ENCODE measurements around the gene ABCA3.

Gene ABCA3

DNA sequence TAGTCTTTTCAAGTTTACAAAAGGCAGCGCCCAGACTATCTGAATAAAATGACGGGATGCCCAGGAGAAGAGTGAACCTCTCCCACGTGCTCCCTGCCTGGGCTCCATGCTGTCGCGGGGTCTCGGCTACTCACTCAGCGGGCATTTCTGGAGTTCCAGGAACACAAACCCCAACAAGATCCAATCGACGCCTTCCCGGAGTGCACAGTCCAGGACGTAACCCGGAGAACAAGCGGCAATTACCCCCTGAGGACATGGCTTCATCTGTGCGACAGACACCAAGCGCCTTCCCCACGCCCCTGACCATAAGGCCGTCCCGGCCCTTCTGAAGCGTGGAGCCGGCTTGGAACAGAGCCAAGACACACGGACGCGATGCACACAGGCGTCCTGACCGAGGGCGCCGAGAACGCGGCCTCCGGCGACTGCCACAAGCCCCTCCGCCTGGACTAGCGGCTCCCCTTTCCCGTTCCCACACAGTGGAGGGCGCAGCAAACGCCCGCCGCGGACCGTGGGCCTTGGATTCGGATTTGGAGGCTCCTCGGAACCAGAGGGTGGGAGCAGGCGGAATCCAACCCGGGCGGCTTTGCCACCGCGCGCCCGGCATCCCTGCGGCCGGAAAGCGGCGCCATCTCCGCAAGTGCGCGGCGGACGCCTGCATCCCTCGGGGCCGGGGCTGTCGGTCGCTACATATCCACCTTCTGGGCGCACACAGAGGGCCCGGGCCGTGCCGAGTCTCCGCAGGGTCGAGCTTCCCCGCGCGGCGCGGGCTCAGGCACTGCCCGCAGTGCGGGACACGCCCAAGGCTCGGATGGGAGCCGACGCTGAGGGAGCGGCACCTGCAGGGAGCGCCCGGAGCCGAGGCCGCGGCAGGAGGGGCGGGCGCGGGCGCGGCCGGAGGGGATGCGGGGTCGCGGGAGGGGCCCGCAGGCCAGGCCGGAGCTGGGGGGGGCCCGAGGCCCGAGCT is 725 bp downstream of the ABCA3 start:
- in situ Hi-C loops (cut with HindIII; ENCODE audit: low pct_unique_long_range_greater_than_20kb, low sequenced_read_pairs): no loop called here
- no peak for TF ChIP-seq JUND (IDR thresholded peaks at IDR 0.05; ENCODE audit: low read depth)
- peak; percentile 43 to 79 for DNase-seq (ENCODE audit: low read depth in 1 of 2, low spot score in 1 of 2)

DNA sequence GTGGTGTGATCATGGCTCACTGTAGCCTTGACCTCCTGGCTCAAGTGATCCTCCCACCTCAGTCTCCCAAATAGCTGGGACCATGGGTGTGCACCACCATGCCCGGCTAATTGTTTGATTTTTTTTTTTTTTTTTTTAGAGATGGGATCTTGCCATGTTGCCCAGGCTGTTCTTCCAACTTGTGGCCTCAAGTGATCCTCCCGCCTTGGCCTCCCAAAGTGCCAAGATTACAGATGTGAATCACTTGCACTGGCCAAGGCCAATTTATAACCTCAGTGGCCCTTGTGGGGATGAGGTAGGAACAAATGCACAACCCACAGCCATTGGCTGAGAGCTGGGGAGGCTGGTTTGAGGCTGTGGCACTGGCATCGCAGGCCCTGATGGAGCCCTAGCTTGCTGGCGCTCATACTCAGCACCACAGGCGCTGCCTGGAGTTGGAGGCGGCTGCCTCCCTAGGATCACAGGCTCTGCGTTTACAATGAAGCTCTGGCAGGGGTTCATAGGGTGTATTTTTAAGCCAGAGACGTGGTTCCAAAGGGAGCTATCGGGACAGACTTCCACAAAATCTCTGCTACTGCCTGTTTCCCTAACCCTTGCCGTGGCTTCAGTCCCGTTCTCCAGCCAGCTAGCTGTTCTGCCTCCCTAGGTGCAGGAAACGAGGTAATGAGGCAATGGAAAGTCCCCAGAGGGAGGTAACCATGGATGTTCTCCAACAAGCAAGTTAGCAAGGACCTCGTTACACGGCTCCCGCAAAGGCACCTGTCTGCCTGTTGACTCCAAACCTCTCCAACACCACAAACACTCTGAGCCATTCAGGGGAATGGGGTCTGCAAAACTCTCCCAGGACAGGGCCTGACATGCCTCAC is 2.9 kb downstream of the ABCA3 start:
- TF ChIP-seq JUND (IDR thresholded peaks at IDR 0.05; ENCODE audit: low read depth): no peak
- in situ Hi-C loops (cut with HindIII; ENCODE audit: low pct_unique_long_range_greater_than_20kb, low sequenced_read_pairs): no loop called here
- DNase-seq (ENCODE audit: low read depth in 1 of 2, low spot score in 1 of 2): no peak

DNA sequence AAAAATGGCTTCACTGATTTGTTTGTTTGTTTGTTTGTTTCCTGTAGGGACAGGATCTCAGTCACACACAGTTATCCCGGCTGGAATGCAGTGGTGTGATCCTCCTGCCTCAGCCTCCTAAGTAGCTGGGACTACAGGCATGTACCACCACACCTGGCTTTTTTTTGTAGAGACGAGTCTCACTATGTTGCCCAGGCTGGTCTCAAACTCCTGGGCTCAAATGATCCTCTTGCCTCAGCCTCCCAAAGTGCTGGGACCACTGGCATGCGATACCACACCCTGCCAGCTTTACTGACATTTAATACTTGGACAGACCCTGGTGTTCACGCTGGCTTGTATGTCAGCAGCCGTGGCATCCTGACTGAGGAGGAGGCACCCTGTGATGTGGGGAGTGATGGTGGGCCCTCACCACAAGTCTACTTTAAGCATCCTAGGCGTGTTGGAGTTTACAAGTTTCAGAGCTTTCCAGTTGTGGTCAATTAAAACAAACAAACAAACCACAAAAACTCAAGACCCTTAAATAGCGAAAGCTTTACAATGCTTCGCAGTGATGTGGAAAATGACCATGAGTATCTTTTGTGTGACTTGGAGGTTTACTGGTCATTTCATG is 5.1 kb downstream of the ABCA3 start:
- no peak for DNase-seq (ENCODE audit: low read depth in 1 of 2, low spot score in 1 of 2)
- TF ChIP-seq JUND (IDR thresholded peaks at IDR 0.05; ENCODE audit: low read depth): no peak
- in situ Hi-C loops (cut with HindIII; ENCODE audit: low pct_unique_long_range_greater_than_20kb, low sequenced_read_pairs): no loop called here

DNA sequence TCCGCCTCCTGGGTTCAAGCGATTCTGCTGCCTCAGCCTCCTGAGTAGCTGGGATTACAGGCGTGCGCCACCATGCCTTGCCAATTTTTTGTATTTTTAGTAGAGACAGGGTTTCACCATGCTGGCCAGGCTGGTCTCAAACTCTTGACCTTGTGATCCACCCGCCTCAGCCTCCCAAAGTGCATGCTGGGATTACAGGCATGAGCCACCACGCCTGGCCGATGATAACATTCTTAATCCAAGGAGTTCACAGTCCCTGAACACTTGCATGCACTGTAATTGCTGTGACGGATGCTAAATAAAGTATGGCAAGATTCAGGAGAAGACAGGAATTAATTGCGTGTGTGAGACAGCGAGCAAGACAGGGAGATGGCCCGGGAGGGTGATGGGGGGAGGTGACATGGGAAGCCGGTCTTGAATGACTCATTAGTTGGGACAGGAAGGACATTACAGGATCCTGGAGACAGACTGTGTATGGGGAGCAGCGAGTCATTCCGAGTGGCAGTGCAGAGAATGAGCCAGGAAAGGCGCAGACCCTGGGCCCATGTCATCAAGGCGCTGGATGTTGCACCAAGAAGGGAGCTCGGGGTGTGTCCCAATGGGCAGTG is 6.7 kb downstream of the ABCA3 start:
- DNase-seq (ENCODE audit: low read depth in 1 of 2, low spot score in 1 of 2): no peak
- in situ Hi-C loops (cut with HindIII; ENCODE audit: low pct_unique_long_range_greater_than_20kb, low sequenced_read_pairs): no loop called here
- no peak for TF ChIP-seq JUND (IDR thresholded peaks at IDR 0.05; ENCODE audit: low read depth)

DNA sequence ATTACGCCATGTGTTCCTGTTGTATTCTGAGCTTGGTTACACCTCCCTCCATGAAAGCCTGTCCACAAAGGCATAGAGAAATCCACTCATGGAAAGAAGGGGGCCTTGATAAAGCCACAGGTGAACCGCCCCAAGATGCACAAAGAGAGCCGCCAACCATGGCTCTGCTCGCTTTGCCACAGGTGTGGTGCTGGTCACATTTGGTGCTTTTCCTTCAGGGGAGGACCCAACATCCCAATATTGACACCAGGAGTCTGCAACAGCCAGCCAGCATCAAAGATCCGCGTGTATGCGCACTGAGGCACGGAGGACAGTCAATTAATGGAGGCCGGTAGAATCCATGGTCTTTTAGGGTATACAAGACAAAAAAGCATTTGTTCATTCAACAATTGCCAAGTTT is 7.3 kb downstream of the ABCA3 start:
- no peak for DNase-seq (ENCODE audit: low read depth in 1 of 2, low spot score in 1 of 2)
- TF ChIP-seq JUND (IDR thresholded peaks at IDR 0.05; ENCODE audit: low read depth): no peak
- in situ Hi-C loops (cut with HindIII; ENCODE audit: low pct_unique_long_range_greater_than_20kb, low sequenced_read_pairs): no loop called here

DNA sequence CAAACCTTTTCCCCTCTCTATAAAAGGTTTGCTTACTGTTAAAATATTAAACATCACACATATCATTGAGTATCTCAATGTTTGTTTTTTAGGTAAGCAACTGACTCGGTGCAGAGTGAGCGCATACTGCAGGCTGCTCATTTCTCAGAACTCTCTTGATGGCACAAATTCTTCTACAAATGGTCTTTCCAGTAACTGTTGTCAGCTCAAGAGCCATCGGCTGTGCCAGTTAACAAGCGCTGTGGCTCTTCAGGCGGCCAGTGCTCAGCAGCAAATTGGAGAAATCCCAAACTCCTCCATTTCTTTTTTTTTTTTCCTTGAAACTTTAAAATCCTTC is 8.6 kb downstream of the ABCA3 start:
- no peak for DNase-seq (ENCODE audit: low read depth in 1 of 2, low spot score in 1 of 2)
- in situ Hi-C loops (cut with HindIII; ENCODE audit: low pct_unique_long_range_greater_than_20kb, low sequenced_read_pairs): no loop called here
- no peak for TF ChIP-seq JUND (IDR thresholded peaks at IDR 0.05; ENCODE audit: low read depth)

DNA sequence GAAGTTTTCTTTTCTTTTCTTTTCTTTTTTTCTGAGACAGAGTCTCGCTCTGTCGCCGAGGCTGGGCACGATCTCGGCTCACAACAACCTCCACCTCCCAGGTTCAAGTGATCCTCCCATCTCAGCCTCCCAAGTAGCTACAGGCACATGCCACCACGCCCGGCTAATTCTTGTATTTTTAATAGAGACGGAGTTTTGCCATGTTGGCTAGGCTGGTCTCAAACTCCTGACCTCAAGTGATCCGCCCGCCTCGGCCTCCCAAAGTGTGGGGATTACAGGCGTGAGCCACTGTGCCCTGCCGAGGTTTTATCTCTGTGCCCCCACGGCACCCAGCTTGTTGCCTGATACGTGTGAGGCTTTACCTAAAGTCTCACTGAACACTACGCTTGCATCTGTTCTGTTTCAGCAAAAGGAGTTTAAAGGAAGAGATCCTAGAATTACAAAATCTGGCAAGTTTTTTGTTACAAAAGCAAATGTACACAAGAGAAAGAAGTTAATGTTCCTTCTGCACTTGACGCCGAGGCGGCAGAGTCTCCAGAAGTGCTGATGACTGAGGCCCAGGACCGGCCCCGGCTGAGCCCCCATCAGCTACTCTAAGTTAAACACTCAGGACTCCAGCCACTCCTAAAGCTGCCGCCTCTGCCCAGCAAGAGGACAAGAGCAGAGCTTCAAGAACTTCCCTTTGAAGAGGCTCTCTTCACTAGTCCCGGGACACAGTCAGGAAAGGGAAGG is 9.2 kb downstream of the ABCA3 start:
- no peak for TF ChIP-seq JUND (IDR thresholded peaks at IDR 0.05; ENCODE audit: low read depth)
- DNase-seq (ENCODE audit: low read depth in 1 of 2, low spot score in 1 of 2): no peak
- in situ Hi-C loops (cut with HindIII; ENCODE audit: low pct_unique_long_range_greater_than_20kb, low sequenced_read_pairs): no loop called here

DNA sequence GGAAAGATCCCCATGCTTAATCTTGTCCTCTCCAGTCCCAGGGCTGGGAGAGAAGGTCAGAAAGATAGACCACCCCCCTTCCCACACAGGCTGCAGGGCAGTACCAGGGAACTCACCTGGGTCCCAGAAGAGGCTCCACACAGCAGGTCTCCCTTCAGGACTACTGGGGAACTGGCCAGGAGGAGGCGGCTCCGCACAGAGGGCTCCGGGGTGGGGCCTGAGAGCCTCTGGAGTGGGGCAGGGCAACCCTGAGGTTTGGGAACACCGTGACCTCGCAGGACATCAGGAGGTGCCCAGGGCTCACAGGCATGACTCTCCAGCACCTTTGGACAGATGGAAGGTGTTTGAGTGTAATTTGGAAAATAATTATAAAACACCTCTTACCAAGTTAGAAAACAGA is 11.0 kb downstream of the ABCA3 start:
- in situ Hi-C loops (cut with HindIII; ENCODE audit: low pct_unique_long_range_greater_than_20kb, low sequenced_read_pairs): no loop called here
- DNase-seq (ENCODE audit: low read depth in 1 of 2, low spot score in 1 of 2): peak in 1 of 2 experiments; percentile 81
- no peak for TF ChIP-seq JUND (IDR thresholded peaks at IDR 0.05; ENCODE audit: low read depth)

DNA sequence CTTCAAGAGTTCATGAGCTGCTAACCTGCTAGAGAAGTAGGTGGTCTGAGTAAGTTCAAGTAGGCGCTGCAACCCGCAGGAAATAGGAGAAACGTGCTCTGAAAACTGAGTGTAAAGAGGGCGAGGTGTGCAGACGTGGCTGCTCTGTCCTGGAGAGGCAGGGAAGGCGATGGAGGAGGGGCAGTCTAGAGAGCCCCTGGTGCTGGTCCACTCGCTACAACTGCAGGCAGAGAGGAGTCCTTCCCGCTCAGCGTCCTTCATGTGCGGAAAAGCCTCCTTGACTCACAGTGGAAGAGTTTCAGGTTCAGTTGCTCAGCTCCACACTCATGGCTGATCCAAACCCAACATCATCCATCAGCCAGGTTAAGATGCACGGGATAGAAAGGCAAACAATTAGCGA is 12.1 kb downstream of the ABCA3 start:
- in situ Hi-C loops (cut with HindIII; ENCODE audit: low pct_unique_long_range_greater_than_20kb, low sequenced_read_pairs): no loop called here
- DNase-seq (ENCODE audit: low read depth in 1 of 2, low spot score in 1 of 2): no peak
- TF ChIP-seq JUND (IDR thresholded peaks at IDR 0.05; ENCODE audit: low read depth): no peak

DNA sequence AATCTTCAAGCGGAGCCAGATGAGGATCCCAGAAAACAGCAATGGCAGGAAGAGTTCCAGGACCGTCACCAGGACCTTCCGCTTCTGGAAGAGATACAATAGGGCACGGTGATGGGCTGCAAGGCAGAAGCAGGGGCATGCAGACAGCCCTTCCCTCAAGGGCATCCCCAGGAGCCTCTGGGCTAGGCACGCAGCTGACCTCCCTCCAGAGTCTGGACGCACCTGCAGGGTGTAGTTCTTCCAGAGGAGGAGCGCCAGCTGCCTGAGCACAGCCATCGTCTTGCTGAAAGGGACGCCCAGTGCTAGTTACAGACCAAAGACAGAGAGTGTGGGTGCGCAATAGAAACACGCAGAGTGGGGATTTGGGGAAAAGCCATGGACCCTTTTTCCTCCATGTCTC is 14.3 kb downstream of the ABCA3 start:
- TF ChIP-seq JUND (IDR thresholded peaks at IDR 0.05; ENCODE audit: low read depth): no peak
- DNase-seq (ENCODE audit: low read depth in 1 of 2, low spot score in 1 of 2): no peak
- in situ Hi-C loops (cut with HindIII; ENCODE audit: low pct_unique_long_range_greater_than_20kb, low sequenced_read_pairs): no loop called here

DNA sequence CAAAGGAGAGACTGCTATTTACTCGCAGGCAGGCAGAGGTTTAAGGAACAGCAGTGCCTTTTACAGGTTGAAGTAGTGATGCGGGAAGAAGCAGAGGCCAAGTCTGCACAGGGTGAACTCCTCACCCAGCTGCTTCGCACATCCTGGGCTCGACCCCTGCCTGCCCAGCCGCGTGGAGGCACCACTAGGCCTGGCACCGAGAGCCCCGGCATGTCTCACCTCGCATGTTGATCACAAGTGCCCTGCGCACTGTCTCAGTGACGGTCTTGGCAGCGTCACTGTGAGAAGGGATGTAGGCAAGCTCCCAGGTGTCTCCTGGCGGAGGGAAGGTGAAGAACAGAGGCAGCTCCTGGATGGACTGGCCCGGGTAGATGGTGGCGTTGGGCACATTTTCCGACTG is 14.7 kb downstream of the ABCA3 start:
- in situ Hi-C loops (cut with HindIII; ENCODE audit: low pct_unique_long_range_greater_than_20kb, low sequenced_read_pairs): no loop called here
- no peak for TF ChIP-seq JUND (IDR thresholded peaks at IDR 0.05; ENCODE audit: low read depth)
- DNase-seq (ENCODE audit: low read depth in 1 of 2, low spot score in 1 of 2): no peak

DNA sequence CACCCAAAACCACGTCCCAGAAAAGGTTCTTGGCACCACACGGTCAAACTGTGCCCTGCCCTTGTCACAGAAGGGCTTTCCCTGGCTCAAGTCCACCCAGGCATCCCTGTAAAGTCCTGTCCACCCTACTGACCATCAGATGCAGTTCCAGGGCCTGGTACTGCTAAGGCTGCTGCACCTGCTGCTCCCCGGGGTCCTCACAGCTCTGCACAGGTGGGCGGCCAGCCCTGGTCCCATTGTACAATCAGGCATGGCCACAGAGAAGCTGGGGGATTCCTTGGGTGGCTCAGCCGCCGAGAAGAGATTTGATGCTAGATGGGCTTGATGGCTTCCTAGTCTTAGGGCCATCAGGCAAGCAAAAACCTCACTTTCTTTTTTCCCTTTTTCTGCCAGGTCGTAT is 15.3 kb downstream of the ABCA3 start:
- DNase-seq (ENCODE audit: low read depth in 1 of 2, low spot score in 1 of 2): no peak
- in situ Hi-C loops (cut with HindIII; ENCODE audit: low pct_unique_long_range_greater_than_20kb, low sequenced_read_pairs): no loop called here
- no peak for TF ChIP-seq JUND (IDR thresholded peaks at IDR 0.05; ENCODE audit: low read depth)

Data from T47D (cell line).